ENCODE results near the gene ALCAM.
"Not testable (repeated sequence)": the region's sequence is repeated elsewhere in the genome, so short reads cannot be mapped to it uniquely, and the experiment has no call there.

The ALCAM gene

DNA sequence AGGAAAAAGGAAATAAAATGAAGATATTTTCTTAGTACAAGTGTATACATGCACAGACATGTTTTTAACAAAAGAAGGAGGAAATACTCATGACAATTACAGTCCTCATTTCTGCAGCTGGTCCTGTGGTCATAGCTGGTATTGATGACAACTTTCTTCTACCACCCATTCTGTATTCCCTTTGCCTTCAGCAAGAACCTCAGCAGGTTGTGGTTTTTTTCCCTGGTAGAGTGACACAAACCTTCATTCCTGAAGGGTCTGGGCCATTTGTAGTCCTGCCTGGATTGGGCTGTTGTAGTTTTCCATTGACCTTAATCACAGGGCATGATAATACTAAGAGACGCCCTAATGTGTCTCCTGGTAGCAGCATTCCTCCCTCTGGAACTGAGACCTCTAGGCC lies 235.0 kb downstream of the ALCAM start:
- not testable (repeated sequence) for DNase-seq

DNA sequence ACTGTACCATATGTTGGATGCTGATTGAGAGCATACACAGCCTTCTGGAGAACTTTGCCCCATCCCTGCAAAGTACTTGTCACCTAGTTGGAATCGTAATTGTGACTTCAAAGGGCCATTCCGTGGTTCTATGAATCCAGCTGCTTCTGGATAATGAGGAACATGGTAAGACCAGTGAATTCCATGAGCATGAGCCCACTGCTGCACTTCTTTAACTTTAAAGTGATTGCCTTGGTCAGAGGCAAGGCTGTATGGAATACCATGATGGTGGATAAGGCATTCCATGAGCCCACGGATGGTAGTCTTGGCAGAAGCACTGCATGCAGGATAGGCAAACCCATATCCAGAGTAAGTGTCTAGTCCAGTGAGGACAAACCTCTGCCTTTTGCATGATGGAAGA lies 235.6 kb downstream of the ALCAM start:
- DNase-seq: not testable (repeated sequence)

DNA sequence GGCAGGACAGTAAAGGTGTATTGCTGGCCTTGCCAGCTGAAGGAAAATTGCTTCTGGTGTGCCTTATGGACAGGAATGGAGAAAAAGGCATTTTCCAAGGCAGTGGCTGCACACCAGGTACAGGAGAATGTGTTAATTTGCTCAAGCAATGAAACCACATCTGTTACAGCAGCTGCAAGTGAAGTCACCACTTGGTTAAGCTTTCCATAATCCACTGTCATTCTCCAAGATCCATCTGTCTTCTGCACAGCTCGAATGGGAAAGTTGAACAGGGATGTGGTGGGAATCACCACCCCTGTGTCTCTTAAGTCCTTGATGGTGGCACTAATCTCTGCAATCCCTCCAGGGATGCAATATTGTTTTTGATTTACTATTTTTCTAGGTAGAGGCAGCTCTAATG lies 236.8 kb downstream of the ALCAM start:
- not testable (repeated sequence) for DNase-seq

DNA sequence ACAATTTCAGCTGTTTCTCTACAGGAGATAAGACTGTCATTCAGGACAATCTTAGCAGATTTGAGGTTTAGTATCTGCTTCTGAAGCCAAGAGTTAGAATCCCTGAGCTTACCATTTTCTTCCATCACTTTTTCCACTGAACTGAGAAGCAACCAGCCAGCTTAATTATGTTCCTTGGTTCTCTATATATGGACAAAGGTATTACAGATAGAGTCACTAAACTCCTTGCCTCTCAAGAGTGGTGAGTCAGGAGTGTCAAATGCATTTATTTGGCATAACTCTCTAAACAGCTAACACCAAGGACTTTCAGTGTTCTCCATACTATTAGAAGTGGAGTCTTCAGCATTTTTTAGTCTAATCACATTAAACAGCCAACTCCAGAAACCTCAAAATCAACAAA lies 239.3 kb downstream of the ALCAM start:
- DNase-seq: peak; percentile 80

DNA sequence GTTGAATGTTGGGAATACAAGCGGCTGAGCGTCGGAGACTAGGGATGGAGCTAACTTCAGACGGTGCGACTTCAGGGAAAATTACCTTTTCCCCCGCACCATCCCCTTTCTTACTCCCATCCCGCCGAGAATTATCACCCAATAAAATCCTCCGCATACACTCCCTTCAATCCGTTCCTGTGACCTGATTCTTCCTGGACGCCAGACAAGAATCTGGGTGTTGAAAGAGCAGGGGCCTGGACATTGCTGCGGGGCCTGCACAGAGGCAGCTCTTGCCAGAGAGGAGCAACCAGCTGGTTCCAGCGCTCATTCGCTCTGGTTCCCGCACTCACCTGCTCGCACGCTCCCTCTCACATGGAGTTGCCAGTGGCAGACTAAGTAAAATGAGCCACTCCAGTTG lies 241.9 kb downstream of the ALCAM start:
- DNase-seq: no peak

DNA sequence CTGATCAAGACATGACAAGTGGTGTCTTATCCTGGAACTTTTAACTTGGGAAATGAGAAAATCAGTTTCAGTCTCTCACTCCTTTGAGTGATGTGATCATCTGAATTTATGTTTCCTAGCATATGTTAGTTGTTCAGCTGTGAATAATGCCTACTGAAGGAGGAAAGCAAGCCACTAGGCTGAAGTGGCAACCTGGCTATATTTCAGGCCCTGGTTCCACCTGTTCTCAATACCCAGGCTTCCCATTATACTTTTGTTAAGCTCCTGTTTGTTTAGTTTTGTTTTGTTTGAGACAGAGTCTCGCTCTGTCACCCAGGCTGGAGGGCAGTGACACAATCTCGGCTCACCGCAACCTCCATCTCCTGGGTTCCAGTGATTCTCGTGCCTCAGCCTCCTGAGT lies 243.8 kb downstream of the ALCAM start:
- no peak for DNase-seq

DNA sequence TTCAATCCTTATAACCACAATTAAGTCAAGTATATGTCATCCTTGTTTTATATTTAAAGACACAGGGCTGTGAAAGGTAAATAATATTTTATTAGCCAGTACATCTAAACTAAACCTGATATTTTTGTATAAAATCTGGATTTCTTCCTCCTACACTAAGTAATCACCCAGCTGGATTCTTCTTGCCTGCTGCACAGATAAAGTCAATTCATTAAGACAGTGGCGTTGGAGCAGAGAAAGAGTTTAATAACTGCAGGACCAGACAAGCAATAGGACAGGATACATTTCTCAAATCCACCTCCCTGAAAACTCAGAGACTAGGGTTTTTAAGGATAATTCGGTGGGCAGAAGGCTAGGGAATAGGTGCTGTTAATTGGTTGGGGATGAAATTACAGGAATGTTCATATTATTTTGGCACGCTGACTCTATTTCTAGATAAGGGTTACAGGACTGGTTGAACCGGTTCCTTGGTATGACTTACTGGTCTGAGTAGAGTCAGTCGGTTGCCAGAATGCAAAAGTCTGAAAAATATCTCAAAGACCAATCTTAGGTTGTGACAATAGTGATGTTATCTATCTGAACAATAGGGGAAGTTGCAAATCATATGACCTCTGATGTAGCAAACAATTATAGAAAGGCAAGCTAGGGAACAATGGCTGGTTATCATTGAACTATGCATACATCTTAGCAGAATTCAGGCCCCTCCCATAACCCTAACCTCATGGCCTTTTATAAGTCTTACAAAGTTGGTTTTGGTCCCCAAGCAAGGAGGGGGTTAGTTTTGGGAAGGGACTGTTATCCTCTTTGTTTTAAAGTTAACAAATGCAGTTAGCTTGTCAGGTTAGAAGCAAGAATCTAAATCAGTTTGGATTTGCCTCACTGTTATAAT lies 244.8 kb downstream of the ALCAM start:
- DNase-seq: no peak

DNA sequence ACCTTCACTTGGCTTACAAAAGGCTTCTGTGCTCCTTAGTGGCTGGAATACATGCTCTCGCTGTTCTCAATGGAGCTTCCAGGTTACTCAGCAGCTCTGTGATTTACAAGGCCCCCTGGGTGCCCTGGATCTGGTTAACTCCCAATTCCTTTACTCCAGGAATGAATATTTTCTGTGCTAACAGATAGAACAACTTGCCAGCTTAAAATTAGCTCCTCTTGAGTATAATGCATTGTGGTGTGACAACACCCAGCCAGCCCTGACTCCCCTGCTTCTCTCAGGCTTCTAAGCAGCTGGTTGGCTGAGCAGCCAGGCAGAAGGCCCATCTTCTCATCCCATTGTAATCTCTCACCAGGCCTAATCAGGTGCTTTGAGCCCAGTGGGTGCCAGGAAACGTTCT lies 246.4 kb downstream of the ALCAM start:
- DNase-seq: peak; percentile 38

DNA sequence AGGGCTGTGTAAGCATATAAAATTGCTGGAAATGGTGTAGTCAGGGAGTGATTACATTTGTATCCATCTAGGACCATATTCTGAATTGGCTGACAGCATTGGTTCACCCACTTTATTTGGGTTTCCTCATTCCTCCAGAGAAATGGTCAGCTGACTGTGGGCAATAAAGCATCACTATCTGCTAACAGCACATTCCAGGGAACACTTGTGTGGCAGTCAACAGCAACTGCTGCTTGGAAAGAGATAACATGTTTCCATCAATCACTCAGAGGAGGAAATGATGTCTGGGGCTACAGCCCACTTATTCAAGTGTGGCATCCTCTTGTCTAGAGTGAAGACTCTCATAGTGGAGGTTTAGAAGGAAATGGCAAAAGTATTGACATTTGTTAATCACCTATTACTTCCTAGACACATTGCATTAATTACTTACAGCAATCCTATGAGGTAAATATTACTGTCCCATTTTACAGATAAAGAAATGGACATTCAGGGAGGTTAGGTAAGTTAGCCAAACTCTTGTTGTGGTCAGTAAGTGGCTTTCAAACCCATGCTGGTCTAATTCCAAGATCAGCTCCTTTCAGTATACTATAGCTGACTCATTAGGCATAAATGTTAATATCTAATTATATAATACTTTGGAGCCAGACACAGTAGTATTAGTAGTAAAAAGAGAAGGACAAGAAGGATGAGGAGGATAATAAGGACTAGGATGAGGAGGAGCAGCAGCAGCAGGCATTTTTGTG lies 247.8 kb downstream of the ALCAM start:
- peak; percentile 45 for DNase-seq

DNA sequence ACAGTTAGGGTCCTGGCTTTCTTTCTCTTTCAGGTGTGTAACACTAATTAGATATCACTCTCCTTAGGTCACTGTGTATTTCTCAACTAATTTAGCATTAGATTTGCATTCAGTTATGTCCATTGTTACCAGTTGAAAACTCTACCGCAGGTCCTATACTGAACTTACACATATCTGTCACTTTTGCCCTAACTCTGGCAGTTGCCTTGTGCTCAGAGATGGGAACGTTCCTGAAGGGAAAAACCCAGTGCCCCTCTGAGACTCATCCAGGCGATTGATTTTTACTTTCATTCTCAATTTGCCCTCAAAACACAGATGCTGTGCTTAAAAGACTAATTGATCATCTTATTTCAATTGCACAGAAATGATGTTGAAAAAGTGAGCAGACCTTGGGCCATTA lies 249.1 kb downstream of the ALCAM start:
- no peak for DNase-seq

DNA sequence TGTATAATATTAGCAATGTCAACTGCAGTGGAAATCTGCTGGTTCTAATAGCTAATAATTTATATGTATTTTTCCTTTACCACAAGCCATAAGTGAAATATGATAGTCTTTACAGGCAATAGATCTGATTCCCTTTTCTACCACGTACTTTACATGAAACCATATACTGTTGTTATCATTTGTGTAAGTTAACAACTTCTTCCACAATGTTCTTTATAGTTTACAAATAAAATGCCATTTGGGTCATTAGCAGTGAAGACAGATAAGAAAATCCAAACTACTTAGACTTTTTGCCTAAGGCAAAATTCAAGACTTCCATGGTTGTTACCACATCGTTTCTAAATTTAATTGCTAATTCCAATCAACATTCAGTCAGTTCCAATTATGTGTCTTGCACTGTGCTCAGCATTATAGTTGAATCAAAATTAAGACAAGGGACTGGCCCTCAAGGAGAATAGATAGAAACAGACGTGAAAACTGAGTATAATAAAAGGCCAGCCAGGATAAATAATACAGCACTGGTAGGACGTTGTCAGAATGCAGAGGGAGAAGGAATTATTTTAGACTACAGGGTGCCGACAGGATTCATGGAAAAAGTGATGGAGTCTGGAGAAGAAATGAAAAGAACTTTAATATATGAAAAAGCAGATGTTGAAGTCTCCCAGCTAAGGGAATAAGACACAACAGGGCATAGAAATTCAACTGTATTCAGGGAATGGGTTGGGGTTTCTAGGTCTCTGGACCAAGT lies 249.8 kb downstream of the ALCAM start:
- no peak for DNase-seq

DNA sequence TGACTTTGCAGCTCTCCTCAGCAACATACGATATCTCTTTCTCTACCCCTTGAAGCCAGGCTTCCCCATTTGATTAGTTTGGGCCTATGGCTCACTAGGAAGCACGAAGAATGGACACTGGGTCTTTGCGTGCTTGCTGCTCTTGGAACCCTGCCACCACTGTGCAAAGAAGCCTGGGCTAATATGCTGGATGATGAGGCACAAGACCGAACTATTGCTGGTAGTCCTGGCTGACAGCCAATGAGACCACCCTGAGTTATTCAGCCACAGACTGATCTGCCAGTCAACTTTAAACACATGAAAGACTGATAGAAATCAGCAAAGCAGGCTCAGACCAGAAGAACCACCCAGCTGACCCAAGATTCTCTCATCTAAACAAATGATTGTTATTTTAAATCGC lies 251.8 kb downstream of the ALCAM start:
- DNase-seq: no peak

DNA sequence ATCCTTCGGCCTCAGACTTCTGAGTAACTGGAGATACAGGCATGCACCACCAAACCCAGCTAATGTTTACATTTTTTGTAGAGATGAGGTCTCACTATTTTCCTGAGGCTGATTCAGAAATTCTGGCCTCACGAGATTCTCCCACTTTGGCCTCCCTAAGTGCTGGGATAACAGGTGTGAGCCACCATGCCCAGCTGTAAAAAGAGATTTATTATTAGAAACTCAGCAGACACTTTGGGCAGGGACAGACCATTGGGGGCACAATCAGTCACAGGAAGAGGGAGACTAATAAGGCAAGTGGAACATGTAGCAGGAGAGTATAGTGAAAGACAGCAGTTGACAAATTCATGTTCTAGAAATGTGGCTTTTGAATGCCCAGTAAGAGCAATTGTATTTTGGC lies 252.9 kb downstream of the ALCAM start:
- no peak for DNase-seq

DNA sequence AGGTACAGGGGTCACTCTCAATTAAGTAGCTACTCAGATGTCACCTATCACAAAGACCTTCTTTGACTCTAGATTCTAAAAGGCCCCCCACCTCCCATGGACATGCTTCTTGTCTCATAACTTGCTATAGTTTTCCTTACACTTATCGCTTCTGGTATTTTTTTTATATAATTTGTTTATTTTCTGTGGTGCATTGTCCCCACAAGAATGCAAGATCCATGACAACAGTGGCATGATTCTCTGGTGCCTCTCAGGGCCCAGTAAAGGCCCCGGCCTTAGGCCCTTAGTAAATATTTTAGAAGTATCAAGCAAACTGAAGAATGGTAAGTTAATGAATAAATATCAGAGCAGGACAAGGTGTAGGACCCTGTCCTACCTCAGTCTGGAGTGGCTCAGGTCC lies 253.5 kb downstream of the ALCAM start:
- DNase-seq: no peak

DNA sequence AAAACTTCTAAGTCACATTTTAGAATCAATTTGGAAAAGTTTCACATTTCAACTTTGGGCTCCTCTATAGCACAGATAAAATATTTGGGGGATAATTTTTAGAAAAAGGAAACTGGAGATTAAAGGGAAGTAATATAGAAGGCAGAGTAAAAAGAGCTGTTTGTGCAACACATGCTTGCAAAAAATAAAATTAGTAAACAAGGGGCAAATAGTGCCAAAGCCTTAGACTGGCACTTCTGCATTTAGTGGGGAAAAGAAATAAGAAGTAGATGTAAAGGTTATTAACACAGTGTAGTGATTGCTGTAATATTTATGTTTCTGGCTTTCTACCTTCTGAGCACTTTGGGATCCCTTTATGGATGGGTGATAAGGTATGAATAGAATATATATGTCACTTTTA lies 255.5 kb downstream of the ALCAM start:
- DNase-seq: no peak

Measured in fibroblast of skin of back (primary cell).